ENCODE data around the gene SLC6A12.

SLC6A12 gene

GRCh38 chr12:163406-163986 is 50.5 kb downstream of the SLC6A12 start:
- DNase-seq (ENCODE audit: low spot score): no peak

GRCh38 chr12:162467-163307 is 51.3 kb downstream of the SLC6A12 start:
- DNase-seq (ENCODE audit: low spot score): no peak

- no peak for DNase-seq (ENCODE audit: low spot score)
These were observed 52.1 kb downstream of the SLC6A12 start for GRCh38 chr12:161823-162222.

DNA sequence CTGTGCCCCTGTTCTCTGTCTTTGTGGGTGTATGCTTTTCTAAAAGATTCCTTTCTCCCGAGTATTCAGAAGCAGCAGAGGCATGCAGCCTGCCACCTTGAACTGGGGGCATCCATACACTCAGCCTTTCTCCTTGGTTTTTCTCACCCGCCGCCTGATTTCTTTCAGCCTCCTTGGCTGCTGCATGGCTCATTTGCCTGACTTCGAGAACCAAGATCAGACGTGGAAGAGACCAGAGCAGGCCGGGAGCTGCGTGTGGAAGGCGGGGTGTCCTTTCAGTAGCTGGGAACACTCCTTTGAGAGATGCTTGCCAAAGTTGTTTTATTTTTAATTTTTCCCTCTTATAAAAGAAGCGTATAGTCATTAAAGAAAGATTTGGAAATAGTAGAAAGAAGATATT is 53.1 kb downstream of the SLC6A12 start:
- no peak for DNase-seq (ENCODE audit: low spot score)

GRCh38 chr12:159156-159782 is 54.7 kb downstream of the SLC6A12 start:
- DNase-seq (ENCODE audit: low spot score): no peak

GRCh38 chr12:157644-158043 is 56.3 kb downstream of the SLC6A12 start:
- DNase-seq (ENCODE audit: low spot score): no peak

GRCh38 chr12:156945-157344 is 57.0 kb downstream of the SLC6A12 start:
- DNase-seq (ENCODE audit: low spot score): no peak

- no peak for DNase-seq (ENCODE audit: low spot score)
These were observed 58.3 kb downstream of the SLC6A12 start for GRCh38 chr12:155646-156045.

DNA sequence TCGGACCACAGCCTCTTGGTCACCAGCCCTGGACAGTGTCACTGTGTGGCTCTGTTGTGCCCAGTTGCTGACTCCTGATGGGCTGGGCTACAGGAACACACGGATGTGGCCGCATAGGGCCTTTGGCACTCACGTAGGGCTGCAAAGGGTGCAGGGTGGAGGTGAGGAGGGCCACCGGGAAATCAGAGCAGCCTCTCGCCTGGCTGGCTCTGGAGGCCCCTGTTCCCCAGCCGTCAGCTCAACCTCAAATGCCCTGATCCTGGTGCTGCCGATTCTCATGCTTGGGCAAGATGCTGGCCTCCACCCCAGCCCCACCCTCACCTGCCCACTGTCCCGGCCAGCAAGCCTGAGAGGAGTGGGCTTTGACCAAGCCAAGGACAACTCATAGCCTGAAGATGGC is 59.0 kb downstream of the SLC6A12 start:
- DNase-seq (ENCODE audit: low spot score): no peak

DNA sequence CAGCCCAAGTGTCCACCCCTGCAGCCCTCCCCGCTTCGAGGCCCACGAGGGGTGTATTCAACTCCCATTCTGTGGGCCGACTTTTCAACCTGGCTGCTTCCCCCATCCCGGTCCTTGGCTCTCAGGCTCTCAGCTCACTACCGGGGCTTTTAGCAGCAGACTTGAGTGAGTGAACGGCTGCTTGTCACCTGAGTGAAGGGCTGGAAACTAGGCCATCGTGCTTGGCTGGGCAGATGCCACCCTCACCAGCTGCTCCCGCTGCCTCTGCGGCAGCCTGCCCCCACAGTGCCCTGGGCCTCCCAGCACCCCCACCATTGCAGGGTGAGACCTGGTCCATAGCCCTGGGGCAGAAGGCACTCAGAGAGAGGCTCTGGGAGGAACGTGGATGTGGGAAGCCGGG is 59.9 kb downstream of the SLC6A12 start:
- no peak for DNase-seq (ENCODE audit: low spot score)

- peak; percentile 85 for DNase-seq (ENCODE audit: low spot score)
These were observed 60.7 kb downstream of the SLC6A12 start for GRCh38 chr12:153080-153746.

GRCh38 chr12:152440-152839 is 61.5 kb downstream of the SLC6A12 start:
- no peak for DNase-seq (ENCODE audit: low spot score)

GRCh38 chr12:151579-151978 is 62.4 kb downstream of the SLC6A12 start:
- no peak for DNase-seq (ENCODE audit: low spot score)

DNA sequence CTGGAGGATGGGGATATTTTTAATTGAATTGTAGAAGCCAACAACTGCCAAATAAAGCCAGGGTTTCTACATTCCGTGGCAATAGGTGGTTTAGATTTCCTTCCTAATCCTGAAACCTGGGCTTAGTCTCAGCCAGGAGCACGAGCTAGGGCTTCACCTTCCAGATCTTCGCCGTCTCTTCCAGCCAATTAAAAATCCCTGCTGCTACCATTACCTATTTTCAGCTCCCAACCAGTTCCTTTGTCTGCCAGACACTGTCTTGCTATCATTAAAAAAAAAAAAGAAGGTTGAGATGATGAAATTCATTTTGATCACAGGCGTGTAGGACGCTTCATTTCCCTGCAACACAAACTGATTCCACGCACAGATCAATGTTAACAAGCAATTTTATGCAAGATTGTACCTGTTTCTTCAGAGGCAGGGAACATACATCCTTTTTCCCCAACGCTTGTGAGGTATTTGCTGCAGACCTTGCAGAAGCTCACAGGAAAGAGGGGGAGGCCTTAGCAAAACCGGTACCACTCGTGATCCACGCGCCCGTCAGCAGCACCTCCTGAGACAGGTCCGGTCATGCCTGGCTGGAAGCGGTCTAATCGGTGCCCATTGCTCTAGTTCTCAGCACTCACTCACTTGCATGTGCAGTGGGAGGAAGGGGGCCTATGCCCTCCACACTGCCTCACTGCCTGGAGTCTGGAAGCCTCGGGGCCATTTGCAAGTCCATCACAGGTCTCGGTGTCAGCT is 65.1 kb downstream of the SLC6A12 start:
- no peak for DNase-seq (ENCODE audit: low spot score)

DNA sequence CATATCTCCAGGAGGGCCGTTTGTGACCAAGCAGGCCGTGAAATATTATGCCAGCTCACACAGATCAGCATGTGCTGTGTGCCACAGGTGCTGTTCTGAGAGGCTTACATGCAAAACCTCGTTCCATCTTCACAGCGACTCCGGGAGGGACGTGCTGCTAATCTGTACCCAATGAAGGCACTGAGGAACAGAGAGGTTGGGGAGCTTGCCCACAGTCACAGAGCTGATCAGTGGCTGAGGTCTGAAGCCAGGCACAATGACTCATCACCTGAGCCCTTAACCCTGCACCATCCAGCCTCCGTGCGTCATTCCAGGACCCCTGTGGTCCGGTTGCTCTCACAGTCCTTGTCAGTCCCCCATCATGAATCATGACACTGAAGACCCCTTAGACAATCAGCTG is 66.7 kb downstream of the SLC6A12 start:
- no peak for DNase-seq (ENCODE audit: low spot score)

- DNase-seq (ENCODE audit: low spot score): no peak
These were observed 68.5 kb downstream of the SLC6A12 start for GRCh38 chr12:145369-145960.

GRCh38 chr12:144650-145284 is 69.2 kb downstream of the SLC6A12 start:
- no peak for DNase-seq (ENCODE audit: low spot score)

DNA sequence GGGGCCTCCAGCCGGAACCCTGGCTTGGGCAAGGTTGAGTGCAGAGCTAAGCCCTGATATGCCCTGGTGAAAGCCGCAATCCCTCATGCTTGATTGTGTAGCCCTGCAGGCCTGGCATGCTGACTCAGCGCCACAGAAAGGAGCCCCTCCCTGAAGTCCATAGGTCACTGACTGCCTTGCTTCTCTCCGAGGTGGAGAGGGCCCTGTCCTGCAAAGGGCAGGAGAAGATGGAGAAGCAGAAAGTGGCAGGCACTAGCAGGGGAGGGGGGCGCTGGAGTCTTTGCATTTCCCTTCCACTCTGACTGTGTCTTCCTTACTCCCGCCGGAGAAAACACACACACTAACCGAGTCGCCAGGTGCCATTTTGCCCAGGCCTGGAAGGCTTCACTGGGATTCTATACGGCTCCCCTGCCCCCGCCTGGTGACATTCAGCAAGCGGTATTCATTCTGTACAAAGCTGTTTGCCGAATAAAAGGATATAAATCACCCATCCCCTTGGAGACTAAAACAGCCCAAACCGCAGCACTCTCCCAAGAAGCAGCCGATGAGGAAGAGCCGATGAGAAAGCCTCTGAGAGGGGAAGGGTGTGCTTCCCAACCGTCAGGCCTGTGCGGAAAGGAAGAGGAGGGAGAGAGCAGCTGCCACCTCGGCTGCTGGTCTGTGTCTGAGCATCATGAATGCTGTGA is 69.8 kb downstream of the SLC6A12 start:
- DNase-seq (ENCODE audit: low spot score): no peak

GRCh38 chr12:140162-140561 is 73.8 kb downstream of the SLC6A12 start:
- DNase-seq (ENCODE audit: low spot score): no peak

Data from NAMALWA (cell line).